ENCODE measurements around the gene ZFYVE16.
"Not testable (repeated sequence)": the region's sequence is repeated elsewhere in the genome, so short reads cannot be mapped to it uniquely, and the experiment has no call there.

The ZFYVE16 gene

DNA sequence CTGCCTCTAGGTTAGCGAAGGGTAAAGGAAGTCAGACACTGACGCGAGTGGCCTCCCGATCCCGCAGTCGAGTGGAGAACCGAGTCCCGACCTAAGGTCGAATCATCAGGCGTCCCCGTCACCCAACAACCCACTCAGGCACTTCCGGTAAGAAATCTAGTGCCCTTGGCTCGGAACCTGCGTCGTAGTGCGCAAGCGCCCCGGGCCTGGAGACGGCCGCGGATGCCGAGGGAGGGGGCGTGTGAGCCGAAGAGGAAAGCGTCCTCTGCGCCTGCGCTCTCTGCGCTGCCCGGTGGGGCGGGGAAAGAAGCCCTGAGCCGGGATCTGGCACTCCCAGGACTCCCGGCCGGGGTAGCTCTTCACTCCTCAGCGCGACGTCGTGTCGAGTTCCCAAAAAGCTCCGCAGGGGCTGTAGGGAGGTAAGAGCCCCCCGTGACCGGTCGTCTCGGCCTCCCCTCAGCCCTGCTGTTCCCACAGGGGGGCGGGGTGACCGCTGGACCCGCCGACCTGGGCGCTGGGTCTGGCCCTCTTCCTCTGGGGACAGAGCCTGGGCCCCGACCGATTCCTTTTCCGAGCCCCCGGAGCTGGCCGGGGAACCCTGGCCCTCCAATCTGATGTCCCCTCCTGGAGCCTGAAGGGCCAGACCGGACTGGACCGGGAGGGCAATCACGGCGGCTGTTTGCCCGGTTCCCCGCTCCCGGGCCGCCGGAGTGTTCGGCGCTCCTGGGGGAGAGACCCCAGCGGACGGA is at the start of gene ZFYVE16:
Gene ZFYVE16 (plus strand): TSS at position 330 of the 749 bp plus-strand sequence. CDS start 26,084 bp downstream, outside the sequence.
- DNase-seq, result peak; percentile 99

DNA sequence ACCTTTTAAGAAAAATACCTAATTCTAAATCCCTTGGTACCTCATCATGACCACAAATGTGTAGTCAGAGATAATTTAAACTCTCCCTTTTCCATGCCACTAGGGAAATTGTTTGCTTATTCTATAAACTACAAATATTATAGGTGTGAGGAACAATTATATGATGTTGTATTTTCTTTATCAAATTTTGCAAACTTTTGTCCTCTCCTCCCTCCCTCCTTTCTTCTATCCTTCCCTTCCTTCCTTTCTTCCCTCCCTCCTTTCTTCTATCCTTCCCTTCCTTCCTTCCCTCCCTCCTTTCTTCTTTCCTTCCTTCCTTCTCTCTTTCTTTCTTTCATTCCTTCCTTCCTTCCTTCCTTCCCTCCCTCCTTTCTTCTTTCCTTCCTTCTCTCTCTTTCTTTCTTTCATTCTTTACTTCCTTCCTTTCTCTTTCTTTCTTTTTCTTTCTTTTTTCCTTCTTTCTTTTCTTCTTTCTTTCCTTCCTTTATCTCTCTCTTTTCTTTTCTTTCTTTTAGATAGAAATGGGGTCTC is 46.9 kb upstream of the ZFYVE16 start:
- DNase-seq, result no peak

- no peak for DNase-seq
Observed at GRCh38 chr5:80364892-80365291, 43.0 kb upstream of the ZFYVE16 start.

- DNase-seq, result no peak
Observed at GRCh38 chr5:80368661-80369480, 39.0 kb upstream of the ZFYVE16 start.

- no peak for DNase-seq
Observed at GRCh38 chr5:80369521-80369920, 38.3 kb upstream of the ZFYVE16 start.

DNA sequence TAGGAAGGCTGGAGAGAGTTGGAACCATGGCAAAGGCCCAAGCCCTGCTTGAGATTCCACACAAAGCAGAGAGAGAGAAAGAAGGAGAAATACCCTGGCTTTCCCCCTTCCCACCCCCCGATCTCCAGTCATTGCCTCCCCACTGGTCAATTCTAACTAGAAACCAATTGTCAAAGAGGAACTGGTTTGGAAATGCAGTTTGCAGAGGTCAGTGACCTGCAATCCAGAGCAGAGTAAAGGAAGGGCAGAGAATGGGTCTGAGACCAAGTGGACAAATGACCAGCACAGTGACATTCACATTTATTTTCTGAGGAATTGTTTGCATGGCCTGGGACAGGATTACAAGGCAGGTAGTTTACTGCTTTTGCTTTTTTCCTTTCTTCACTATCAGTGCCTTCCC is 37.5 kb upstream of the ZFYVE16 start:
- DNase-seq, result no peak

DNA sequence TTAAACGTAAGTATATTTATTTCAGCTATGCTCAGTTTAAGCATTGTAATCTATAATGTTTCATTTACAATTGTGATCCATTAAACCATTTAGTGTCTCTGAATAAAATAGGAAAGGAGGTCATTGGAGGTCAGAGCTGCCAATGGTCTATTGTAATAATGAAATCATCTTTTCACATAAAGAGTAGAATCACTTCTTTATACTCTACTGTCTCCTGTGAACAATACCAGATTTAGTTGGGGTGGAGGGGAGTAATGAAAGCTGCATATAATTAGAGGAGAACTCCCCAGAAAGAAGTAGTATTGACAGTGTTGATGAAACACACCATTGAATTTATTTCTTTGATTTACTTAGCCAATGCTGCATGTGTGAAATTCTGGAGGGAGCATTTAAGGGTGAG is 35.1 kb upstream of the ZFYVE16 start:
- no peak for DNase-seq

DNA sequence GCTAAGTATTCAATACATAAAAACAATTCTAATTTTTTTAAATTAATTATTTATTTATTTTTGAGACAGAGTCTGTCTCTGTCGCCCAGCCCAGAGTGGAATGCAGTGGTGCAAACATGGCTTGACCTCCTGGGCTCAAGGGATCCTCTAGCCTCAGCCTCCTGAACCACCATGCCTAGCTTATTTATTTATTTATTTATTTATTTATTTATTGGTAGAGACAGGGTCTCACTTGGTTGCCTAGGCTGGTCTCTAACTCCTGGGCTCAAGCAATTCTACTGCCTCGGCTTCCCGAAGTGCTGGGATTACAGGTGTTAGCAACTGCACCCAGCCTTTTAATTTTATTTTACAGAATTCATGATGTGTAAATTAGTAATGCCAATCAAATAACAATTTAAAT is 33.7 kb upstream of the ZFYVE16 start:
- DNase-seq, result no peak

- no peak for DNase-seq
Observed at GRCh38 chr5:80376557-80376956, 31.3 kb upstream of the ZFYVE16 start.

GRCh38 chr5:80382488-80382887 is 25.4 kb upstream of the ZFYVE16 start:
- DNase-seq, result no peak

DNA sequence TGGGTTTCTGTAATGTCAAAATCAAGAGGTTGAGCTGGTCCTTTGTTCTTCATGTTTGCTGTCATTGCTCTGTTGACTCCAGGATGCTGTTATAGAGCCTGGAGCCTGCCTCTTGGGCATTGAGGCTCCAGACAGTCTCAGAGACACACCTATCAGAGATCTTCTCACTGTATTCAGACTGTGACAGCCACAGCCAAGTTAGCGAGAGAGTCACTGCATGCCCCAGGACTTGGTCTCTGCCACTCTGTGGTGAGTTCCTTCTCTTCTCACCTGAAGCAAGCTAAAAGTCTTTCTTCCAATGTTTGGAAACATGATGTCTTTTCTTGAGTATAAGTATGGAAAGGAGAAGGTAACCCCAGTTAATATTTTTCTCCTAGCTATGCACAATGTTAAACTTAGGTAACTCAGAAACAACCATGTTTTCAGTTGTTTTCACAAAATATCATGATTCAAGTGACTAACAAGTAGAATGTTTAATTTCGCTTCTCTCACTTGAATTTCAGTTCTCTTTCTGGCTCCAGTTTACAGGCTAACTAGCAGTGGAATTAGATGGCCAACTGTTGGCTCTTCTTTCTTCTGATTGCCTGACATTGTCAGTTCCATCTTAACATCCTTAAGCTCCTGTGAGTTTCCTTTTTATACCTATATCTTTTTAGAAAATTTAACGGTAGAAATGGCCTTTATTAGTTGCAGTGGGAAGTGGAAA is 20.6 kb upstream of the ZFYVE16 start:
- no peak for DNase-seq

GRCh38 chr5:80389580-80389979 is 18.3 kb upstream of the ZFYVE16 start:
- no peak for DNase-seq

DNA sequence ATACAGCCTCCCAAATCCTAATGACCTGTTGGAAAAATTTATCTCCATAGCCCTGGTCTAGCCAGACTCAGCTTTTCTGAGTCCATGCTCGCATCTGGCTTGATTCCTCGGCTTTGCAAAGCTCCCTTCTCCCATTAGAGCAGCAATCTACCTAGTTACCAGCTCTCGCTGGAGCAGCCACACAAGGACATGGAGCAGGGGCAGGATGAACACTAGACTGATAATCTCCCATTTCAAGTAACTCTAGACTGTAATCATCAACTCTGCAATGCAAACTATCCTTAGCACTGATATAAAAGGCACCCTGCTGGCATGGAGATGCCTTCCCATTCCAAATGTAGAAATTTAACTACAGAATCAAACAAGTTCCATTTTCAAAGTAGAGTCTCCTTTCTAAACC is 17.5 kb upstream of the ZFYVE16 start:
- not testable (repeated sequence) for DNase-seq

DNA sequence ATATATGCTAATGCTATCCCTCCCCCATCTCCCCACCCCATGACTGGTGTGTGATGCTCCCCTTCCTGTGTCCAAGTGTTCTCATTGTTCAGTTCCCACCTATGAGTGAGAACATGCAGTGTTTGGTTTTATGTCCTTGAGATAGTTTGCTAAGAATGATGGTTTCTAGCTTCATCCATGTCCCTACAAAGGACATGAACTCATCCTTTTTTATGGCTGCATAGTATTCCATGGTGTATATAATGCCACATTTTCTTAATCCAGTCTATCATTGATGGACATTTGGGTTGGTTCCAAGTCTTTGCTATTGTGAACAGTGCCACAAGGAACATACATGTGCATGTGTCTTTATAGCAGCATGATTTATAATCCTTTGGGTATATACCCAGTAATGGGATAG is 16.6 kb upstream of the ZFYVE16 start:
- not testable (repeated sequence) for DNase-seq

GRCh38 chr5:80399526-80400239 is 8.2 kb upstream of the ZFYVE16 start:
- no peak for DNase-seq

- not testable (repeated sequence) for DNase-seq
Observed at GRCh38 chr5:80400368-80400767, 7.5 kb upstream of the ZFYVE16 start.

DNA sequence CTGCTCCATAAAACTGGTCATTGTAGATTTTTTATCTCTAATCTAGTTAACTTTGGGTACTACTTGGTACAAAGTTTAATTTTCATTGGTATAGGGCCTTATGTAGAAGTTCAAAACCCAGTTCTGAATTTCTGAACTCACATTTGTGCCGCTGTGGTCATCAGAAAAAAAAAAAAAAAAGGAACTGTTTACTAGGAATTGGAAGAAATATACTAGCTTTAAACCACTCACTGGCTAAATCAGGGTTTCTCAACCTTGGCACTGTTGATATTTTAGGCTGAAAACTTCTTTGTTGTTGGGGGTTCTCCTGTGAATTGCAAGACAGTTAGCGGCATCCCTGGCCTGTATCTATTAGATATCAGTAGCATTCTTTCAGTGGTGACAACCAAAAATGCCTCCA is 4.1 kb upstream of the ZFYVE16 start:
- no peak for DNase-seq

GRCh38 chr5:80406980-80407734 is 707 bp upstream of the ZFYVE16 start:
- no peak for DNase-seq

GRCh38 chr5:80408484-80409366 is 861 bp downstream of the ZFYVE16 start:
- DNase-seq, result no peak

- no peak for DNase-seq
Observed at GRCh38 chr5:80409367-80409966, 1.6 kb downstream of the ZFYVE16 start.
